Endothelial cell of umbilical vein (primary cell): Measurements from ENCODE around the gene FCGBP. TPM values are rescaled to one million over a fixed set of nuclear protein-coding genes. Genes with fewer than 3 reads are reported as not detected.

Experiments
- BruUV-seq: library from RNA; stranded (reverse); fragments of 400-500 nt; replicated peaks from 2 replicates; lab custom pipeline; 2021; lab: Mats Ljungman, UMichigan
- CTCF ChIA-PET: fragments of 300-600, 350-600 bp; sonication (Branson Sonifier 250); formaldehyde crosslinking; loops from one replicate; lab custom pipeline; 2021; ENCODE audit warnings: antibody characterized with exemption, inconsistent platforms; lab: Charles Lee
- POLR2A ChIA-PET: fragments of 300-600, 350-600 bp; sonication (Branson Sonifier 250); formaldehyde crosslinking; loops from one replicate; lab custom pipeline; 2021; ENCODE audit warnings: antibody characterized with exemption, inconsistent platforms; lab: Charles Lee
- DNase-seq: peaks from one replicate; pipeline ENCODE4 v3.0.0-alpha.2; 2011; ENCODE audit warnings: low read depth, low spot score
- FAIRE-seq: peaks from 2 replicates; lab custom pipeline; 2011; peaks lifted over from hg19 to GRCh38; lab: Jason Lieb, UNC
- H2AFZ ChIP-seq: 2 replicates; pipeline ENCODE4 v1.6.0; 2012; ENCODE audit warnings: low read depth, low read length, control low read depth, inconsistent platforms
- H3K27ac ChIP-seq: 2 replicates; pipeline ENCODE4 v1.5.1; 2011; ENCODE audit warnings: low read depth, mild to moderate bottlenecking, control low read depth, low read length, moderate library complexity; ENCODE audit not compliant: insufficient read depth
- H3K27me3 ChIP-seq, 2 experiments: 2 replicates each; pipeline versions ENCODE4 v1.6.0 to v1.6.1; 2011; ENCODE audit warnings: low read length in 2 of 2, mixed read lengths in 1 of 2; ENCODE audit not compliant: control insufficient read depth in 2 of 2, insufficient read depth in 2 of 2
- H3K36me3 ChIP-seq, 2 experiments: 2 replicates in 1 of 2; 3 replicates in 1 of 2; pipeline ENCODE4 v1.5.1; 2011; ENCODE audit warnings: low read length in 2 of 2, mild to moderate bottlenecking in 1 of 2, moderate library complexity in 1 of 2; ENCODE audit not compliant: control insufficient read depth in 2 of 2, insufficient read depth in 2 of 2; ENCODE audit errors: extremely low read depth in 1 of 2
- H3K4me1 ChIP-seq: 3 replicates; pipeline ENCODE4 v1.5.1; 2011; ENCODE audit warnings: mild to moderate bottlenecking, low read length; ENCODE audit not compliant: control insufficient read depth, insufficient read depth; ENCODE audit errors: extremely low read depth
- H3K4me2 ChIP-seq: 2 replicates; pipeline ENCODE4 v1.6.1; 2011; ENCODE audit warnings: low read length, control low read depth, mixed read lengths; ENCODE audit not compliant: insufficient read depth
- H3K4me3 ChIP-seq, 3 experiments: fragments of 200-600 bp in 1 of 3; sonication (generic), shearing (Covaris generic) in 1 of 3; replicated peaks in 1 of 3; 2 replicates each; pipeline ENCODE4 v1.5.1; 2011 to 2016; ENCODE audit warnings: control low read depth in 3 of 3, low read length in 3 of 3, mild to moderate bottlenecking in 2 of 3, inconsistent platforms in 1 of 3, low read depth in 1 of 3, moderate library complexity in 1 of 3; ENCODE audit not compliant: insufficient read depth in 1 of 3
- H3K79me2 ChIP-seq: 2 replicates; pipeline ENCODE4 v1.6.0; 2012; ENCODE audit warnings: low read length, inconsistent platforms; ENCODE audit not compliant: control insufficient read depth, insufficient read depth
- H3K9ac ChIP-seq: replicated peaks from 2 replicates; pipeline ENCODE3; 2011; ENCODE audit warnings: low read length, control low read depth; ENCODE audit not compliant: insufficient read depth; ENCODE audit errors: extremely low read depth
- H3K9me1 ChIP-seq: replicated peaks from 3 replicates; pipeline ENCODE4 v1.6.0; 2011; ENCODE audit warnings: mild to moderate bottlenecking, low read length; ENCODE audit not compliant: control insufficient read depth, insufficient read depth; ENCODE audit errors: extremely low read depth
- H3K9me3 ChIP-seq: replicated peaks from 2 replicates; pipeline ENCODE4 v1.5.1; 2012; ENCODE audit warnings: low read length, inconsistent platforms; ENCODE audit not compliant: control insufficient read depth, insufficient read depth
- H4K20me1 ChIP-seq: replicated peaks from 2 replicates; pipeline ENCODE3; 2011; ENCODE audit warnings: mild to moderate bottlenecking, low read length; ENCODE audit not compliant: control insufficient read depth, insufficient read depth; ENCODE audit errors: extremely low read depth
- FOS ChIP-seq: IDR thresholded peaks from 2 replicates; pipeline ENCODE4 v1.6.1; 2011; ENCODE audit warnings: mild to moderate bottlenecking, low read length, moderate library complexity, borderline replicate concordance; ENCODE audit not compliant: insufficient read depth
- GATA2 ChIP-seq: IDR thresholded peaks from 2 replicates; pipeline ENCODE4 v1.7.0; 2011; ENCODE audit warnings: low read depth, mild to moderate bottlenecking, moderate library complexity, mixed read lengths, low read length; ENCODE audit not compliant: insufficient read length, insufficient read depth
- MAX ChIP-seq: IDR thresholded peaks from 2 replicates; pipeline ENCODE4 v1.6.1; 2011; ENCODE audit not compliant: insufficient read depth, insufficient read length
- MYC ChIP-seq: IDR thresholded peaks from one replicate; pipeline ENCODE4 v1.6.1; 2011; ENCODE audit warnings: mild to moderate bottlenecking, low read depth, low read length
- POLR2A ChIP-seq: IDR thresholded peaks from 2 replicates; pipeline ENCODE4 v1.6.1; 2012; ENCODE audit warnings: low read depth, mild to moderate bottlenecking, control low read depth, low read length
- POLR2AphosphoS5 ChIP-seq: IDR thresholded peaks from 2 replicates; pipeline ENCODE4 v1.6.1; 2012; ENCODE audit warnings: low read depth, mild to moderate bottlenecking, control low read depth, low read length, moderate library complexity; ENCODE audit not compliant: insufficient read depth
- dilution Hi-C: fragments of 300-500 bp; cut with MboI; formaldehyde crosslinking; loops from one replicate; pipeline ENCODE4 v1.15.0; 2019; ENCODE audit warnings: low sequenced_read_pairs; ENCODE audit not compliant: extremely low pct_ligation_motif_present
- intact Hi-C: fragments of 100-400 bp; cut with micrococcal nuclease; formaldehyde crosslinking; loops from one replicate; pipeline ENCODE4 v1.10.0; 2022
- polyA plus RNA-seq, 4 experiments: library from polyadenylated mRNA; depleted of rRNA in 3 of 4; stranded (reverse) in 3 of 4; unstranded in 1 of 4; fragments of >200 nt; gene quantifications; 2 replicates each; pipeline versions ENCODE4 v1.2.1 to v1.2.3, GENCODE V29; 2011 to 2012; ENCODE audit warnings: missing spikeins in 1 of 4
- total RNA-seq: library from RNA; stranded (reverse); gene quantifications from 2 replicates; pipeline ENCODE4 v1.2.3, GENCODE V29; 2021

Gene FCGBP
- total and polyA plus RNA-seq, 2 donors (not counting 3 experiments of a cell fraction or from before 2014, with no cell fraction given) = 0.01 TPM; not detected in 1

- H3K27me3 ChIP-seq = peaks cover 0 to 1% of the 10 kb centered on the region in 2 experiments
- H2AFZ ChIP-seq = no peak overlapping the region
- no peak overlapping the region for H3K4me3 ChIP-seq
- H3K27ac ChIP-seq = no peak overlapping the region
- no peak for DNase-seq
- no peaks in the 10 kb centered on the region for H4K20me1 ChIP-seq
- no TSS peak for BruUV-seq
- H3K9me1 ChIP-seq = no peaks in the 10 kb centered on the region
- TF ChIP-seq POLR2AphosphoS5 = no peak
- no peak for TF ChIP-seq GATA2
- no peak for TF ChIP-seq FOS
- no peak for TF ChIP-seq POLR2A
- no peak for TF ChIP-seq MYC
- dilution Hi-C loops = no loop called here
- CTCF ChIA-PET = no interaction called here
- H3K9me3 ChIP-seq = no peaks in the 10 kb centered on the region
- H3K4me2 ChIP-seq = no peak overlapping the region
- no peaks in the 10 kb centered on the region for H3K36me3 ChIP-seq
- H3K9ac ChIP-seq = no peak overlapping the region
- intact Hi-C loops = no loop called here
- POLR2A ChIA-PET = no interaction called here
- no peak for FAIRE-seq
- H3K4me1 ChIP-seq = no peaks in the 10 kb centered on the region
- no peaks in the 10 kb centered on the region for H3K79me2 ChIP-seq
Measured at GRCh38 chr19:39916236-39916635, 18.2 kb downstream of the FCGBP start.

- no peak overlapping the region for H3K4me2 ChIP-seq
- H4K20me1 ChIP-seq = no peaks in the 10 kb centered on the region
- H3K27me3 ChIP-seq = peaks cover 0 to 1% of the 10 kb centered on the region in 2 experiments
- ChIA-PET POLR2A (no interaction called here), CTCF (interaction anchor here (2.2 kb wide), 1 partner anchor 54 kb away, joined by 11 read pairs; the partner anchor contains the start of gene PSMC4)
- H2AFZ ChIP-seq = no peak overlapping the region
- intact Hi-C loops = no loop called here
- no peaks in the 10 kb centered on the region for H3K9me1 ChIP-seq
- H3K9ac ChIP-seq = no peak overlapping the region
- no peak for FAIRE-seq
- no peak overlapping the region for H3K27ac ChIP-seq
- no TSS peak for BruUV-seq
- TF ChIP-seq FOS (no peak), POLR2A (no peak), MAX (no peak)
- no peaks in the 10 kb centered on the region for H3K9me3 ChIP-seq
- no peak overlapping the region for H3K4me3 ChIP-seq
- H3K4me1 ChIP-seq = no peaks in the 10 kb centered on the region
- DNase-seq = no peak
- H3K36me3 ChIP-seq = no peaks in the 10 kb centered on the region
- dilution Hi-C loops = no loop called here
- no peaks in the 10 kb centered on the region for H3K79me2 ChIP-seq
Measured at GRCh38 chr19:39915848-39916215, 18.6 kb downstream of the FCGBP start.
